Upper lobe of left lung (tissue), 6 donors: ENCODE results near the gene GALNS. TPM values are rescaled to one million over a fixed set of nuclear protein-coding genes. Genes with fewer than 3 reads are reported as not detected.

Experiments
- ATAC-seq, 2 donors: fragments of 200-7000 bp; cut with Tn5 transposase; one replicate each; pipeline ENCODE4 v1.9.1; 2022; ENCODE audit warnings: mild to moderate bottlenecking in 2 of 2, moderate library complexity in 2 of 2; ENCODE audit not compliant: low FRiP score in 2 of 2
- DNase-seq, 2 donors: peaks; one replicate each; pipeline ENCODE4 v3.0.0-alpha.2; 2019 to 2020
- H3K27ac ChIP-seq, 4 donors: fragments of 200-600 bp; sonication (generic); one replicate each; pipeline ENCODE4 v1.5.1; 2016 to 2019
- H3K27me3 ChIP-seq, 4 donors: fragments of 200-600 bp; sonication (generic); one replicate each; pipeline ENCODE4 v1.5.1; 2017 to 2019
- H3K36me3 ChIP-seq, 4 donors: fragments of 200-600 bp; sonication (generic); one replicate each; pipeline ENCODE4 v1.5.1; 2016 to 2019
- H3K4me1 ChIP-seq, 4 donors: fragments of 200-600 bp; sonication (generic); one replicate each; pipeline ENCODE4 v1.5.1; 2018 to 2019
- H3K4me3 ChIP-seq, 4 donors: fragments of 200-600 bp; sonication (generic); one replicate each; pipeline ENCODE4 v1.5.1; 2017 to 2019; ENCODE audit warnings: mild to moderate bottlenecking in 2 of 4, moderate library complexity in 1 of 4
- H3K9me3 ChIP-seq, 4 donors: fragments of 200-600 bp; sonication (generic); one replicate each; pipeline ENCODE4 v1.5.1; 2018 to 2019
- CTCF ChIP-seq, 6 experiments: fragments of 450-650 bp in 4 of 6; fragments of 200-600 bp in 2 of 6; sonication (generic) in 2 of 6; IDR thresholded peaks; one replicate each; pipeline ENCODE4 v1.5.1; 2016 to 2019; ENCODE audit warnings: antibody characterized with exemption in 6 of 6
- EP300 ChIP-seq, 4 donors: sonication (generic); formaldehyde crosslinking; IDR thresholded peaks; one replicate each; pipeline ENCODE4 v1.5.1; 2017; ENCODE audit warnings: antibody characterized with exemption in 4 of 4, control low read depth in 2 of 4
- POLR2A ChIP-seq, 4 donors: fragments of 450-650 bp; IDR thresholded peaks; one replicate each; pipeline ENCODE4 v1.5.1; 2016 to 2017; ENCODE audit warnings: antibody characterized with exemption in 4 of 4, mild to moderate bottlenecking in 2 of 4
- POLR2AphosphoS5 ChIP-seq, 2 donors: sonication (generic); formaldehyde crosslinking; IDR thresholded peaks; one replicate each; pipeline ENCODE4 v1.5.1; 2017; ENCODE audit warnings: antibody characterized with exemption in 2 of 2
- WGBS, 2 donors: methylation state at CpG; one replicate each; pipeline ENCODE4 v1.1.5; 2017 to 2018; 5-methylcytosine and 5-hydroxymethylcytosine counted together
- total RNA-seq, 6 donors: library from RNA; depleted of rRNA in 4 of 6; stranded (reverse); fragments of >200 nt in 4 of 6; gene quantifications; one replicate each; pipeline versions ENCODE4 v1.1.0 to v1.2.1, GENCODE V29; 2016 to 2021
- donor health status: DM: no; HTN: no; CAD: no; lungs with moderate emphysema.
- donor health status: DM: no; HTN: yes; CAD: no; lungs with severe emphysema.

Gene GALNS
- total RNA-seq, 6 donors from 2014 or later, result 24.8 to 140 (median 45.6) TPM

GRCh38 chr16:88842806-88843205, 13.9 kb downstream of the GALNS start:
- Histone ChIP-seq H3K27me3 (no peaks in the 10 kb centered on the region), H3K27ac (no peak overlapping the region), H3K9me3 (no peaks in the 10 kb centered on the region), H3K4me1 (no peaks in the 10 kb centered on the region), H3K36me3 (peaks cover 0 to 62% (median 35%) of the 10 kb centered on the region in 4 donors), H3K4me3 (no peak overlapping the region)
- DNase-seq (peak in 1 of 2 donors; percentile 70), ATAC-seq (no peak)
- no peak for TF ChIP-seq CTCF (IDR thresholded peaks at IDR 0.05)
- no peak for TF ChIP-seq POLR2AphosphoS5 (IDR thresholded peaks at IDR 0.05)
- no peak for TF ChIP-seq EP300 (IDR thresholded peaks at IDR 0.05)
- TF ChIP-seq POLR2A (IDR thresholded peaks at IDR 0.05), result no peak
- WGBS, 2 donors, result 93 to 95% methylated on average over 22 to 25 of the region's 25 CpGs

- Histone ChIP-seq H3K9me3 (no peaks in the 10 kb centered on the region), H3K27me3 (no peaks in the 10 kb centered on the region), H3K27ac (no peak overlapping the region), H3K36me3 (peaks cover 0 to 62% (median 36%) of the 10 kb centered on the region in 4 donors), H3K4me1 (no peaks in the 10 kb centered on the region), H3K4me3 (no peak overlapping the region)
- TF ChIP-seq EP300 (IDR thresholded peaks at IDR 0.05), result no peak
- no peak for TF ChIP-seq POLR2A (IDR thresholded peaks at IDR 0.05)
- no peak for TF ChIP-seq CTCF (IDR thresholded peaks at IDR 0.05)
- no peak for TF ChIP-seq POLR2AphosphoS5 (IDR thresholded peaks at IDR 0.05)
- WGBS, 2 donors, result 87 to 95% methylated on average over 12 to 15 of the region's 15 CpGs
- DNase-seq (peak in 1 of 2 donors; percentile 61), ATAC-seq (no peak)
These were observed 14.4 kb downstream of the GALNS start for GRCh38 chr16:88842308-88842756.

- Histone ChIP-seq H3K9me3 (no peaks in the 10 kb centered on the region), H3K27ac (no peak overlapping the region), H3K4me3 (no peak overlapping the region), H3K36me3 (peaks cover 0 to 63% (median 37%) of the 10 kb centered on the region in 4 donors), H3K27me3 (no peaks in the 10 kb centered on the region), H3K4me1 (no peaks in the 10 kb centered on the region)
- DNase-seq, result peak in 1 of 2 donors; percentile 63
- no peak for ATAC-seq
- TF ChIP-seq CTCF (IDR thresholded peaks at IDR 0.05) (no peak), POLR2A (IDR thresholded peaks at IDR 0.05) (no peak), POLR2AphosphoS5 (IDR thresholded peaks at IDR 0.05) (no peak)
- WGBS, 2 donors, result 92% methylated on average over 36 to 37 of the region's 40 CpGs
These were observed 15.0 kb downstream of the GALNS start for GRCh38 chr16:88841521-88842307.

- TF ChIP-seq CTCF (IDR thresholded peaks at IDR 0.05), result no peak
- TF ChIP-seq EP300 (IDR thresholded peaks at IDR 0.05), result no peak
- DNase-seq, result peak in 1 of 2 donors; percentile 59
- no peak for ATAC-seq
- H3K4me3 ChIP-seq, result no peak overlapping the region
- H3K27me3 ChIP-seq, result no peaks in the 10 kb centered on the region
- H3K9me3 ChIP-seq, result no peaks in the 10 kb centered on the region
- peak overlapping the region in 1 of 4 donors; percentile 23 for H3K27ac ChIP-seq
- 80 to 91% methylated on average over 19 to 29 of the region's 30 CpGs for WGBS, 2 donors
- H3K4me1 ChIP-seq, result no peaks in the 10 kb centered on the region
- H3K36me3 ChIP-seq, result peaks cover 0 to 63% (median 39%) of the 10 kb centered on the region in 4 donors
These were observed 16.0 kb downstream of the GALNS start for GRCh38 chr16:88840600-88841215.
